ENCODE results near the gene GRM7. TPM values are rescaled to one million over a fixed set of nuclear protein-coding genes. Genes with fewer than 3 reads are reported as not detected.

The GRM7 gene
- total and polyA plus RNA-seq, 4 donors, result 0.08 to 0.33 TPM; not detected in 2

GRCh38 chr3:7506606-7507180 is 645.8 kb downstream of the GRM7 start:
- Histone ChIP-seq H3K27ac (ENCODE audit: low read depth in 1 of 2, low read length in 2 of 2) (no peak overlapping the region), H3K27me3 (ENCODE audit: control insufficient read depth in 4 of 4, insufficient read depth in 4 of 4, low read length in 3 of 4) (no peaks in the 10 kb centered on the region), H3K36me3 (ENCODE audit: control insufficient read depth in 4 of 4, insufficient read depth in 3 of 4, low read depth in 1 of 4, low read length in 3 of 4) (no peaks in the 10 kb centered on the region), H3K4me1 (ENCODE audit: control insufficient read depth in 4 of 4, insufficient read depth in 4 of 4, low read length in 3 of 4) (peaks cover 0 to 3% (median 0%) of the 10 kb centered on the region in 4 donors), H3K4me3 (ENCODE audit: low read depth in 1 of 3, low read length in 3 of 3) (no peak overlapping the region), H3K9ac (ENCODE audit: low read depth in 1 of 2, low read length in 2 of 2) (no peak overlapping the region), H3K9me3 (ENCODE audit: control insufficient read depth in 4 of 4, low read length in 3 of 4) (no peaks in the 10 kb centered on the region)
- WGBS, result 94% methylated on average over 2 of the region's 2 CpGs
- no peak for DNase-seq (ENCODE audit: low spot score)
- TF ChIP-seq HNF4G (IDR thresholded peaks at IDR 0.05) (no peak), CTCF (IDR thresholded peaks at IDR 0.05; ENCODE audit: low read depth, low read length, missing input control) (no peak), FOXA2 (IDR thresholded peaks at IDR 0.05) (no peak)
- TF ChIP-seq, protein P1, sequence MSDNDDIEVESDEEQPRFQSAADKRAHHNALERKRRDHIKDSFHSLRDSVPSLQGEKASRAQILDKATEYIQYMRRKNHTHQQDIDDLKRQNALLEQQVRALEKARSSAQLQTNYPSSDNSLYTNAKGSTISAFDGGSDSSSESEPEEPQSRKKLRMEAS (IDR thresholded peaks at IDR 0.05), result no peak

DNA sequence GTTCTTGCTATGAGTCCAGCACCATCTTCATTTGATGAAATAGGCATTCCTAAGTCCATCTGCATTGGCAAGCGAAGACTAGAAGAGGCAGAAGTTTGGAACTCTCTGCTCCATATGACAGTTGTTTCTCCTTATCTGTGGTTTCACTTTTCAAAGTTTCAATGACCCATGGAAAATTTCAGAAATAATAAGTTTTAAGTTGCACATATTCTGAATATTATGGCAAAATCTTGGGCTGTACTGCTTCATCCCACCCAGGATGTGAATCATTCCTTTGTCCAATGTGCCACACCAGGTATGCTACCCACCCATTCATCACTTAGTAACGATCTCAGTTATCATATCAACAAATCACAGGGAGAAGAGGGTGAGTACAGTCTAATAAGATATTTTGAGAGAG is 647.9 kb downstream of the GRM7 start:
- peaks cover 0 to 3% (median 0%) of the 10 kb centered on the region in 4 donors for H3K4me1 ChIP-seq (ENCODE audit: control insufficient read depth in 4 of 4, insufficient read depth in 4 of 4, low read length in 3 of 4)
- 44% methylated on average over 2 of the region's 2 CpGs for WGBS
- no peak overlapping the region for H3K4me3 ChIP-seq (ENCODE audit: low read depth in 1 of 3, low read length in 3 of 3)
- H3K27me3 ChIP-seq (ENCODE audit: control insufficient read depth in 4 of 4, insufficient read depth in 4 of 4, low read length in 3 of 4), result no peaks in the 10 kb centered on the region
- no peaks in the 10 kb centered on the region for H3K9me3 ChIP-seq (ENCODE audit: control insufficient read depth in 4 of 4, low read length in 3 of 4)
- no peaks in the 10 kb centered on the region for H3K36me3 ChIP-seq (ENCODE audit: control insufficient read depth in 4 of 4, insufficient read depth in 3 of 4, low read depth in 1 of 4, low read length in 3 of 4)
- DNase-seq (ENCODE audit: low spot score), result no peak
- no peak overlapping the region for H3K9ac ChIP-seq (ENCODE audit: low read depth in 1 of 2, low read length in 2 of 2)
- H3K27ac ChIP-seq (ENCODE audit: low read depth in 1 of 2, low read length in 2 of 2), result no peak overlapping the region
- no peak for TF ChIP-seq HNF4G (IDR thresholded peaks at IDR 0.05)
- no peak for TF ChIP-seq TAF1 (conservative IDR thresholded peaks at IDR 0.05)
- TF ChIP-seq FOXA2 (IDR thresholded peaks at IDR 0.05), result no peak
- TF ChIP-seq GABPA (IDR thresholded peaks at IDR 0.05 in 1 of 2, conservative IDR thresholded peaks at IDR 0.05 in 1 of 2), result no peak
- no peak for TF ChIP-seq RAD21 (IDR thresholded peaks at IDR 0.05)
- TF ChIP-seq, protein P2, sequence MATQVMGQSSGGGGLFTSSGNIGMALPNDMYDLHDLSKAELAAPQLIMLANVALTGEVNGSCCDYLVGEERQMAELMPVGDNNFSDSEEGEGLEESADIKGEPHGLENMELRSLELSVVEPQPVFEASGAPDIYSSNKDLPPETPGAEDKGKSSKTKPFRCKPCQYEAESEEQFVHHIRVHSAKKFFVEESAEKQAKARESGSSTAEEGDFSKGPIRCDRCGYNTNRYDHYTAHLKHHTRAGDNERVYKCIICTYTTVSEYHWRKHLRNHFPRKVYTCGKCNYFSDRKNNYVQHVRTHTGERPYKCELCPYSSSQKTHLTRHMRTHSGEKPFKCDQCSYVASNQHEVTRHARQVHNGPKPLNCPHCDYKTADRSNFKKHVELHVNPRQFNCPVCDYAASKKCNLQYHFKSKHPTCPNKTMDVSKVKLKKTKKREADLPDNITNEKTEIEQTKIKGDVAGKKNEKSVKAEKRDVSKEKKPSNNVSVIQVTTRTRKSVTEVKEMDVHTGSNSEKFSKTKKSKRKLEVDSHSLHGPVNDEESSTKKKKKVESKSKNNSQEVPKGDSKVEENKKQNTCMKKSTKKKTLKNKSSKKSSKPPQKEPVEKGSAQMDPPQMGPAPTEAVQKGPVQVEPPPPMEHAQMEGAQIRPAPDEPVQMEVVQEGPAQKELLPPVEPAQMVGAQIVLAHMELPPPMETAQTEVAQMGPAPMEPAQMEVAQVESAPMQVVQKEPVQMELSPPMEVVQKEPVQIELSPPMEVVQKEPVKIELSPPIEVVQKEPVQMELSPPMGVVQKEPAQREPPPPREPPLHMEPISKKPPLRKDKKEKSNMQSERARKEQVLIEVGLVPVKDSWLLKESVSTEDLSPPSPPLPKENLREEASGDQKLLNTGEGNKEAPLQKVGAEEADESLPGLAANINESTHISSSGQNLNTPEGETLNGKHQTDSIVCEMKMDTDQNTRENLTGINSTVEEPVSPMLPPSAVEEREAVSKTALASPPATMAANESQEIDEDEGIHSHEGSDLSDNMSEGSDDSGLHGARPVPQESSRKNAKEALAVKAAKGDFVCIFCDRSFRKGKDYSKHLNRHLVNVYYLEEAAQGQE (IDR thresholded peaks at IDR 0.05), result no peak
- no peak for TF ChIP-seq JUND (IDR thresholded peaks at IDR 0.05)
- no peak for TF ChIP-seq CTCF (IDR thresholded peaks at IDR 0.05; ENCODE audit: low read depth, low read length, missing input control)
- TF ChIP-seq, protein P3, sequence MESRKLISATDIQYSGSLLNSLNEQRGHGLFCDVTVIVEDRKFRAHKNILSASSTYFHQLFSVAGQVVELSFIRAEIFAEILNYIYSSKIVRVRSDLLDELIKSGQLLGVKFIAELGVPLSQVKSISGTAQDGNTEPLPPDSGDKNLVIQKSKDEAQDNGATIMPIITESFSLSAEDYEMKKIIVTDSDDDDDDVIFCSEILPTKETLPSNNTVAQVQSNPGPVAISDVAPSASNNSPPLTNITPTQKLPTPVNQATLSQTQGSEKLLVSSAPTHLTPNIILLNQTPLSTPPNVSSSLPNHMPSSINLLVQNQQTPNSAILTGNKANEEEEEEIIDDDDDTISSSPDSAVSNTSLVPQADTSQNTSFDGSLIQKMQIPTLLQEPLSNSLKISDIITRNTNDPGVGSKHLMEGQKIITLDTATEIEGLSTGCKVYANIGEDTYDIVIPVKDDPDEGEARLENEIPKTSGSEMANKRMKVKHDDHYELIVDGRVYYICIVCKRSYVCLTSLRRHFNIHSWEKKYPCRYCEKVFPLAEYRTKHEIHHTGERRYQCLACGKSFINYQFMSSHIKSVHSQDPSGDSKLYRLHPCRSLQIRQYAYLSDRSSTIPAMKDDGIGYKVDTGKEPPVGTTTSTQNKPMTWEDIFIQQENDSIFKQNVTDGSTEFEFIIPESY (IDR thresholded peaks at IDR 0.05), result no peak
- TF ChIP-seq NR2F2 (IDR thresholded peaks at IDR 0.05), result no peak
- TF ChIP-seq HNF4A (conservative IDR thresholded peaks at IDR 0.05), result no peak
- TF ChIP-seq EGR1 (IDR thresholded peaks at IDR 0.05; ENCODE audit: low read depth in 2 of 2), result no peak
- TF ChIP-seq YY1 (IDR thresholded peaks at IDR 0.05), result no peak
- TF ChIP-seq, protein P1 (IDR thresholded peaks at IDR 0.05), result no peak
- TF ChIP-seq SP1 (IDR thresholded peaks at IDR 0.05), result no peak
- TF ChIP-seq FOXA1 (IDR thresholded peaks at IDR 0.05), result no peak

All from liver (tissue), 9 donors.